GM12801 (cell line): ENCODE data around the gene CNGB1.

Source experiments
- TF ChIP-seq, protein P1 (sequence below): IDR thresholded peaks from one replicate; pipeline ENCODE4 v1.5.1; 2011; ENCODE audit warnings: control low read depth; ENCODE audit not compliant: insufficient read length; ENCODE audit errors: extremely low read depth

CNGB1 gene

DNA sequence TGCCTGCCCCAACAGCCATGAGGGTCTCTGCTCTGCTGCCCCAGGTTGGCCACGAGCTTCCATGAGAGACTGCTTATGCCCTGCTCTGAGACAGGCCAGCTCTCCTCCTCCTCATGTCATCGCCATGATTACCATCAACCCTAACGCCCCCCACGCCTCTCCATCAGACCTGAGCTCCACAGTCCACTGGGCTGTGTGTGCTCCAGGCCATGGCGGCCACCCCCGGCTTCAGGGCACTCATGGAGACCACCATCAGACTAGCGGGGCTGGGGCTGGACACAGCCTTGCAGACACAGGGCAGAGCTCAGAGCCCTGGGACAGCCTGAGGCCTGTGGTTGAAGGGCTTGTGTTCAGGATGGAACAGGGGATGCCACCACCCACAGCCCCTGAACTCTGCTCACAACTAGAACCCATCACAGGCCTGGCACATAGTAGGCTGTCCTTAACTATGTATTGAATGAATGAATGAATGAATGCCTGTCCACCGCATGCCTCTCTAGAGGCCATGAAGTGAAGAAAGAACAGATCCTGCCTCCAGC is 14.6 kb downstream of the CNGB1 start:
- TF ChIP-seq, protein P1, sequence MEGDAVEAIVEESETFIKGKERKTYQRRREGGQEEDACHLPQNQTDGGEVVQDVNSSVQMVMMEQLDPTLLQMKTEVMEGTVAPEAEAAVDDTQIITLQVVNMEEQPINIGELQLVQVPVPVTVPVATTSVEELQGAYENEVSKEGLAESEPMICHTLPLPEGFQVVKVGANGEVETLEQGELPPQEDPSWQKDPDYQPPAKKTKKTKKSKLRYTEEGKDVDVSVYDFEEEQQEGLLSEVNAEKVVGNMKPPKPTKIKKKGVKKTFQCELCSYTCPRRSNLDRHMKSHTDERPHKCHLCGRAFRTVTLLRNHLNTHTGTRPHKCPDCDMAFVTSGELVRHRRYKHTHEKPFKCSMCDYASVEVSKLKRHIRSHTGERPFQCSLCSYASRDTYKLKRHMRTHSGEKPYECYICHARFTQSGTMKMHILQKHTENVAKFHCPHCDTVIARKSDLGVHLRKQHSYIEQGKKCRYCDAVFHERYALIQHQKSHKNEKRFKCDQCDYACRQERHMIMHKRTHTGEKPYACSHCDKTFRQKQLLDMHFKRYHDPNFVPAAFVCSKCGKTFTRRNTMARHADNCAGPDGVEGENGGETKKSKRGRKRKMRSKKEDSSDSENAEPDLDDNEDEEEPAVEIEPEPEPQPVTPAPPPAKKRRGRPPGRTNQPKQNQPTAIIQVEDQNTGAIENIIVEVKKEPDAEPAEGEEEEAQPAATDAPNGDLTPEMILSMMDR = no peak

DNA sequence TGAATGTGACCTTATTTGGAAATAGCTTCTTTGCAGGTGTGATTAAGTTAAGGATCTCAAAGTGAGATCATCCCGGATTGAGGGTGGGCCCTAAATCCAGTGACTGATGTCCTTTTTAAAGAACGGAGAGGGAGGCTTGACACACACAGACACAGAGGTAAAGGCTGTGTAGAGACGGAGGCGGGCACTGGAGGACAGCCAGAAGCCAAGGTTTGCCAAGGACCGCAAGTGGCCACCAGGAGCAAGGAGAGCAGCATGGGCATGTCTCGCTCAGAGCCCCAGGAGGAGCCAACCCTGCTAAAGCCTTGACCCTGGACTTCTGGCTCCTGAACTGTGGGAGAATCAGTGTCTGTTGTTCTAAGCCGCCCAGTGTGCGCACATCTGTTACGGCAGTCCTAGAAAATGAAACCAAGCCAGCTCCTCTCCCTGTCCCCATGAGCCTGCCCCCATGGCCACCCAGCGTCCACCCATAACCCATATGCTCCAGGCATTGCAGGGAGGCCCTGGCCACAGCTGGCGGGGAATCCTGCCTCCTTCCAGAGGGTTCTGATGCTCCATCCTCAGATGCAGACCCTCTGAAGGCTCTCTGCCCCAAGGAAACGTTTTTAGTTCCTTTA is 15.2 kb downstream of the CNGB1 start:
- TF ChIP-seq, protein P1 = no peak

DNA sequence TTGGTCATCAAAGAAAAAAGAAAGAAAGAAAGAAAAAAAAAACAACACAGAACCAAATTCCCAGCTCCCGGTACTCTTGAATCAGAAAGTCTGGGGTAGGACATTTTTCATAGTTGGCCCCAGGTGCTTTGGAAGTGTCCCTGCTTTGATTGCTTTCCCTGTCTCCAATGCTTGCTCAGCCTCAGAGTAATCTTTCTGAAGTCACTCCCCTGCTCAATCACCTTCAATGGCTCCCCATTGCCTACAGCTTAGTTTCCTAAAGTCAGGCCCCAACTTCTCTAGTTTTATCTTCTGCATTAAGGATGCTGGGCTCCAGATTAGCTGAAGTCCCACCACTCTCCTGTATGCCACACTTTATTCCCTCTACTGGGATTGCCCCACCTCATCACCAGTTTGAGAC is 17.1 kb downstream of the CNGB1 start:
- TF ChIP-seq, protein P1 = no peak

DNA sequence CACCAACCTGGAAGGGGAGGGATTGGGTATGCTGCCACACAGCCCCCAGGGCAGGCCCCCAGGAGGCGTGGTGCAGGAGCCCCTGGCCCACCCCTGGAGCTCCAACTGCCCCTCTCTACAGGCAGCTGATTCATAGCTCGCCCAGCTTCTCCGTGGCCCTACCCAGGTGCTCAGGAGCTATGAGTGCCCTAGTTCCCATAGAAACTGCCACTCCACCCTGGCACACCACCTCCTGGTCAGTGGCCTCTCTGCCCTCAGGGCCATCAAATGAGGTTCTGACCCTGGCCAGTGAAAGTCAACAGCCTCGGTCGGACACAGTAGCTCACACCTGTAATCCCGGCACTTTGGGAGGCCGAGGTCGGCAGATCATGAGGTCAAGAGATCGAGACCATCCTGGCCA is 18.0 kb downstream of the CNGB1 start:
- TF ChIP-seq, protein P1 = no peak

DNA sequence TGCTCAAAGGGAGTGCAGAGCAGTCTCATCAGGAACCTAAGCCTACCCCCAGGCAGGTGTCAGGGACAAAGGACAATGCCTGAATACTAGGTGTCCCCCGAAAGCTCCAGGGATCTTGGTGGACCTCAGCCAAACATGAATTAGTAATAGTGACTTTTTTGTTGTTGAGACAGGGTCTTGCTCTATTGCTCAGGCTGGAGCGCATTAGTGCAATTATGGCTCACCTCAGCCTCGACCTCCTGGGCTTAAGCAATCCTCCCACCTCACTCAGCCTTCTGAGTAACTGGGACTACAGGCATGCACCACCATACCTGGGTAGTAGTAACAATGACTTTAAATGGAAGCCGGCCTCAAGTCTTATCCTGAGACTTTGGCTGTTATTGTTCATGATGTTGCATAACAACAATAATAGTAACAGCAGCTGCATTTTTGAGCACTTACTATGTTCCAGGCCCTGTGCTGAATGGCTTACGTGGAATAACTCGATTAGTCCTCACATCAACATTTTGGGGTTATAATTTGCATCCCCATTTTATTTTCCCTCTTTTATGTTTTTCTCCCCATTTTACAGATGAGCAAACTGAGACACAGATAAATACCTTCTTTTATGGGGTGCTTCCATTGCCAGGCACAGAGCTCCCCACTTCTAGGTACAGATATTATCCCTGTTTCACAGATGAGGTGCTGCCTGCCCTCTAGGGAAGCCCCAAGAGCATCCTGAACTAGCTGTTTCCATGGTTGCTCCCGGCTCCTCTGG is 19.5 kb downstream of the CNGB1 start:
- TF ChIP-seq, protein P1 = no peak

DNA sequence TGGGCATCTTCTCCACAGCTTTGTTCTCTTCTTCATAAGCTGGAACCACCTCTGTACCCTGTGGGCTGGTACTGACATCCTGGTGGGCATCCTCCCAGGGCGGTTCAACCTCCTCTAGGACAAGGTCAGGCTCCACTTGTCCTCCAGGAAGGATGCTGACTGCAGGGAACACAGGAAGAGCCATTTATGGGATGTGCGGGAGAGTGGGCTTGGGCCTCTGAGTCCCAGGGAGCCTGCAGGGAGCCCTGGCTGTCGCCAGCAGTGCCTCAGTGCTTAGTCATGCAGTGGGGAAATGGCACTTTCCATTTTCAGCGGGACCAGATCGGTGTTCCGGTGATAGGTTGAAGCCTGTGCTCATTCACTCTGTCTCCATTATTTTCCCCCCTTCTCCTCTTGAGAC is 20.5 kb downstream of the CNGB1 start:
- TF ChIP-seq, protein P1 = no peak

DNA sequence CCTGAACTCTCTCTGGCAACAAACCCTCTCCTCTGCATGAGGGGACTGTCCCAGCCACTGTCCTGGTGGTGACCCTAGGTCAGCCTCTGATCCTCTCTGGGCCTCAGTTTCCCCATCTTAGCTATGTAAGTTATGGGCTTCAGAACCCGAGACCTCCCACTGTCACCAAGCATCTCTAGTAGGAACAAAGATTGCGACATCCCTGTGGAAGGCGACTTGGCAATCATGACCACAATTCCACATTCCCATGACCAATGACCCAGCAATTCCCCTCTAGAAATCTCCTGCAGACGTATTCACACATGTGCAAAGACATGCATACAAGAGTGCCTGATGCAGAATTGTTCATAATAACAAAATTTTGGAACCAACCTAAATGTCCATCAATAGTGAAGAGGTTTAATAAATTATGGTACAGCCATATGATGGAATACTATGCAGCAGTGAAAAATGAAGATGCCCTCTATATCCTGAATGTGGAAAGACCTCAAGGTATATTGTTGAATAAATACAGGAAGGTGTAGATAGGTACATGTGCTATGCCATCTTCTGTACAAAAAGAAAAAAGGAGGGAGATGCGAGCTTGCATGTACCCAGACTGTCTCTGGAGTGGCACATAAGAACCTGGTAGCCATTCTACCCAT is 21.2 kb downstream of the CNGB1 start:
- TF ChIP-seq, protein P1 = no peak
